H7 (cell line): ENCODE data around the gene INTS2. TPM values are rescaled to one million over a fixed set of nuclear protein-coding genes. Genes with fewer than 3 reads are reported as not detected.
A peak's percentile ranks its signal among the peaks of the same experiment; 100 is the strongest.

Experiments
- DNase-seq: peaks from one replicate; pipeline ENCODE4 v3.0.0; 2012
- H3K27me3 ChIP-seq: 2 replicates; pipeline ENCODE4 v1.6.0; 2011; ENCODE audit warnings: mild to moderate bottlenecking, low read length; ENCODE audit not compliant: control insufficient read depth, insufficient read depth
- H3K36me3 ChIP-seq: replicated peaks from 2 replicates; pipeline ENCODE4 v1.5.1; 2011; ENCODE audit warnings: low read length; ENCODE audit not compliant: control insufficient read depth, insufficient read depth
- H3K4me3 ChIP-seq: 2 replicates; pipeline ENCODE4 v1.5.1; 2011; ENCODE audit warnings: low read depth, mild to moderate bottlenecking, control low read depth, low read length, moderate library complexity; ENCODE audit not compliant: insufficient read depth
- total RNA-seq: library from RNA; depleted of rRNA; stranded (reverse); fragments of >200 nt; shearing (Covaris generic); gene quantifications from 2 replicates; pipeline ENCODE4 v1.2.3, GENCODE V29; 2014

INTS2 gene
- total RNA-seq, 1 experiment from 2014 or later = 17.2 TPM

DNA sequence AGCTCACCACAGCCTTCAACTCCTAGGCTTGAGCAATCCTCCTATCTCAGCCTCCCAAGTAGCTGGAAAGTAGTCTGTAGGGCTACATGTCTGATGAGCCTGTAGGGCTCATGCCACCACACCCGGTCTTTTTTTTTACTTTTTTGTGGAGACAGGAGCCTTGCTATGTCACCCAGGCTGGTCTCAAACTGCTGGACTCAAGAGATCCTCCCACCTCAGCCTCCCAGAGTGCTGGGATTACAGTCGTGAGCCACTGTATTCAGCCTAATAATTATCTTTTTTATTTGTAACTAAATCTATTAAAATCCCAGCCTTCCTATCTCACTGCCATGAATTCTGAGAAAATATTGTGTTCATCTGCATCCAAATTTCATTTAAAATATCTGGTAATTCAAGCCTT is 79.5 kb downstream of the INTS2 start:
- no peak for DNase-seq
- H3K27me3 ChIP-seq = no peaks in the 10 kb centered on the region
- H3K4me3 ChIP-seq = no peak overlapping the region
- peaks cover 6% of the 10 kb centered on the region for H3K36me3 ChIP-seq

DNA sequence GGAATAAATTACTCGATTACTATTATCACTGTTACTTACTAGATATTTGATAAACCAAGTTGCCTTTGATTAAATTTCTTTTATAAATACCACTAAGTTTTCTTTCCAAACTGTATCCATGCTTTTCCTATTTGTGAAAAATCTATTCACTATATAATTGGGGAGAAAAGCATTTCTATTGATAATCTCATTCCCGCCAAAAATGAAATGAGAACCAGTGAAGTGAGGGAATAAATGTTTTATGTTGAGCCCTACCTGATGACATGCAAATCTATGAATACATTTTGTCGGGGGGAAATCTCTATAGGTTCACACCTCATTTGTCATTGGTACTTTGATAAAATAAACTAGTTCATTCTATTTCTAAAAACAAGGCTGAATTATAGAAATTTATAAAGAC is 80.1 kb downstream of the INTS2 start:
- Histone ChIP-seq H3K36me3 (peaks cover 8% of the 10 kb centered on the region), H3K4me3 (no peak overlapping the region), H3K27me3 (no peaks in the 10 kb centered on the region)
- no peak for DNase-seq

DNA sequence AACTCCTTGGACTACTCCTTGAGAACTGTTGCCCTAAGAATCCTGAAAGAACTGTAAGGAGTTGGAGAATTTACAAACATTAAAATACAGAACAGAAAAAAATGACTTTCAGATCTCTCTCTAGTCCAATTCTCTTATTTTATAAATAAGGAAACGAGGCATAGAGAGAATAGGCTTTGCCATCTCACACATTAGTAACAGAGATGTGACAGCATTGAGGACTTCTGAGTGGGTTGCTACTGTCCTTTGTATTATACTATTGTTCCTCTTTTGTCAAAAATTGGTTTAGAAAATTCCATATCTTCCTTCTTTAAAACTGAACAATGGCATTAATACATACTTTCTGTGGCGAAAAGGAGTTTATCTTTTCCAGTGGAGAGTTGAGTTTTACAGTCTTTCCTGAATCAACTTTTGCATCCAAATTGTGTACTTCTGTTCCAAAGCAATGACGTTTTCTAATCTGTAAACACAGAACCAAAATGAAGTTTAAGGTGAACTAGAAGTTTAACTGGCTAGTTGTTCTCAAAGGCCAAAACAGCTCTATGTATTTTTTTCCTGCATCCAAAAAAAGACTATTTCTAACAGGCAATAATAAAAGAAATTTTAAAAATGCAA is 80.9 kb downstream of the INTS2 start:
- Histone ChIP-seq H3K36me3 (peaks cover 8% of the 10 kb centered on the region), H3K4me3 (no peak overlapping the region)

DNA sequence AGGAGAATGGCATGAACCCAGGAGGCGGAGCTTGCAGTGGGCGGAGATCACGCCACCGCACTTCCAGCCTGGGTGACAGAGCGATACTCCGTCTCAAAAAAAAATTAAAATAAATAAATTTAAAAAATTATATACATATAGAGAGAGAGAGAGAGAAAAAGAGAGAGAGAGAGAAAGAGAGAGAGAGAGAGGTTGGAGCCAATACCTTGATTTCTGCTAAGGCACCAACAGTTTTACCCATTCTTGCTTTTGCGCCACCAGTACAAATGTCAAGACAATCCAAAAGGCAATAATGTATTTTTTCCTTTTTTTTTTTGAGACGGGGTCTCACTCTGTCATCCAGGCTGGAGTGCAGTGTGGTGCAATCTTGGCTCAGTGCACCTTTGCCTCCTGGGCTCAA is 81.7 kb downstream of the INTS2 start:
- Histone ChIP-seq H3K27me3 (no peaks in the 10 kb centered on the region), H3K4me3 (no peak overlapping the region), H3K36me3 (peaks cover 8% of the 10 kb centered on the region)
- DNase-seq = no peak

More for the DNA sequence above, 80.9 kb downstream of the INTS2 start:
- DNase-seq = no peak
- no peaks in the 10 kb centered on the region for H3K27me3 ChIP-seq

DNA sequence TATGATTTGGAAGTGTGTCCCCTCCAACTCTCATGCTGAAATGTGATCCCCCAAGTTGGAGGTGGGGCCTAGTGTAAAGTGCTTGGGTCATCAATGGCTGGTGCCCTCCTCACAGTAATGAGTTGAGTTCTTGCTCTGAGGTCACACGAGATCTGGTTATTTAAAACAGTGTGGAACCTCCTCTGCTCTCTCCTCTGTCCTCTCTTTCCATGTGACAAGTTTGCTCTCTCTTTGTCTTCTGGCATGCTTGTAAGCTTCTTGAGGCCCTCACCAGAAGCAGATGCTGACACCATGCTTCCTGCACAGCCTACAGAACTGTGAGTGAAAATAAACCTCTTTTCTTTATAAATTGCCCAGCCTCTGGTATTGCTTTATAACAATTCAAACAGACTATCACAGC is 84.3 kb downstream of the INTS2 start:
- Histone ChIP-seq H3K4me3 (no peak overlapping the region), H3K36me3 (peaks cover 8% of the 10 kb centered on the region), H3K27me3 (no peaks in the 10 kb centered on the region)
- no peak for DNase-seq

DNA sequence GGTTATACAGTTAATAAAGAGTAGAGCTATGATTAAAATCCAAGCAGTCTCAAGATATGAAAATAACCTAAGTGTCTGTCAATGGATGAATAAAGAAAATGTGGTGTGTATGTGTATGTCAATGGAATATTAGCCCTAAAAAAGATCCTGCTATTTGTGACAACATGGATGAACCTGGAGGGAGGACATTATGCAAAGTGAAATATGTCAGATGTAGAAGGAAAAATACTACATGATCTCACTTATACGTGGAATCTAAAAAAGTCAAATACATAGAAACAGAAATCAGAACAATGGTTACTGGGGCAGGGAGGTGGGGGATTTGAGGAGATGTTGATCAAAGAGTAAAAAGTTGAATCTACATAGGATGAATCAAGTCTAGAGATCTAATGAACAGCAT is 84.9 kb downstream of the INTS2 start:
- H3K36me3 ChIP-seq = peaks cover 8% of the 10 kb centered on the region

DNA sequence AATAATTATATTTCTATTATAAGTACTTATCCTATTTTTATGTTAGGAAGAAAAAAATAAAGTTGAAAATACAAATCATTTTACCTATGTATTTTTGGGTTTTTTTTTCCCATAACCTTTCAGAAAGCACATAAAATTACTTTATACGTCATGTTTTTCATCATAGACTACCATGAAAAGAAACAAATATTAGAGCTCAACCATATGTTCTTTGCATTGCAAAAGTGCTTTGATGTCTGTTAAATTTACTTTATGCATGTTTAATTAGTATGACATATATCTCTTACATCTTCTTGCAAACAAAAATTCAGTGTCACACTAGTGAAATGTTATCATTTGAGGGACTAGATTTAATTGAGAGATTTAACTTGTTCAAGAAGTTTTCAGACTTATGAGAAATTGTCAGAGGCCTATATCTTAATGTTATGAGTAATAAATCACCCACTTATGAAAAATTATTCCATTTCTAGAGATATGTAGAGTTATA is 88.4 kb downstream of the INTS2 start:
- H3K4me3 ChIP-seq = no peak overlapping the region
- peaks cover 5% of the 10 kb centered on the region; the same call in 1 of the 2 replicates for H3K36me3 ChIP-seq
- no peak for DNase-seq
- no peaks in the 10 kb centered on the region for H3K27me3 ChIP-seq

More for the DNA sequence above, 84.9 kb downstream of the INTS2 start:
- Histone ChIP-seq H3K4me3 (no peak overlapping the region), H3K27me3 (no peaks in the 10 kb centered on the region)
- DNase-seq = no peak

DNA sequence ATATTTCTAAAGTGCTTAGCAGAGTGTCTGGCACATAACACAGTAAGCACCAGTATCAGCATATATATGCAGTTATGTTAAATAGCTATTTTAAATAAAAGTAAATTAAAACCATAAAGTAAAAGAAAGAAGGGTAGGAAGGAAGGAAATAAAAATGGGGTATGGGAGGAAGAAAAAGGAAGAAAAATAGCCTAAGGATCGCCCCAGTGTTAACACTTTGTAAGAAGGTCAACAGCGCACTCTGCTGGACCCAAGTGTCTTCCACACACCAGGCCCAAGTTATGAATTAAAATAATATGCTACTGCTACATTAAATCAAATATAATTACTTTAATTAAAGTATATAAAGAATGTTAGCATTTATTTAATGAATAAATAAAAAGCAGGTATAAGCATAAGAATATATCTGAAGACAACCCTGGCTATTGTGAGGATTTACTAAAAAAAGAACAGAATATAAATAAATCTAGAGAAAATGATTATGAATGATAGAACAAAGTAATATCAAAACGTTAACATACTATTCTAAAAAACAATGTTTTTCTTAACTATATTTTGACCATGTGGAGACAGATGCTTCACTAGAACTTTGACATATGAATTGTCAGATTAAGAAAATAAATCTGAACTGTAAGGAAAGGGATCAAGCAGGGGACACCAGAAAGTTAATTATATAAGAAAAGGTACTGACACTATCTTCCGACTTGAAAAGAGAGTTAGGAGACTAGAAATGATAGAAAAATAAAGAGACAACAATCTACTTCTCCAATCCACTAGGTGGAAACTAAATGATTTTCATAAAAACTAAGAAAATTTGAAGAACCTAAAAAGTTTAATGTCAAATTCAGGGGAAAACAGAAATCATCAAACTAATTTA is 90.4 kb downstream of the INTS2 start:
- Histone ChIP-seq H3K36me3 (no peaks in the 10 kb centered on the region; the same call in 1 of the 2 replicates), H3K27me3 (no peaks in the 10 kb centered on the region), H3K4me3 (no peak overlapping the region)
- peak; percentile 28 for DNase-seq

DNA sequence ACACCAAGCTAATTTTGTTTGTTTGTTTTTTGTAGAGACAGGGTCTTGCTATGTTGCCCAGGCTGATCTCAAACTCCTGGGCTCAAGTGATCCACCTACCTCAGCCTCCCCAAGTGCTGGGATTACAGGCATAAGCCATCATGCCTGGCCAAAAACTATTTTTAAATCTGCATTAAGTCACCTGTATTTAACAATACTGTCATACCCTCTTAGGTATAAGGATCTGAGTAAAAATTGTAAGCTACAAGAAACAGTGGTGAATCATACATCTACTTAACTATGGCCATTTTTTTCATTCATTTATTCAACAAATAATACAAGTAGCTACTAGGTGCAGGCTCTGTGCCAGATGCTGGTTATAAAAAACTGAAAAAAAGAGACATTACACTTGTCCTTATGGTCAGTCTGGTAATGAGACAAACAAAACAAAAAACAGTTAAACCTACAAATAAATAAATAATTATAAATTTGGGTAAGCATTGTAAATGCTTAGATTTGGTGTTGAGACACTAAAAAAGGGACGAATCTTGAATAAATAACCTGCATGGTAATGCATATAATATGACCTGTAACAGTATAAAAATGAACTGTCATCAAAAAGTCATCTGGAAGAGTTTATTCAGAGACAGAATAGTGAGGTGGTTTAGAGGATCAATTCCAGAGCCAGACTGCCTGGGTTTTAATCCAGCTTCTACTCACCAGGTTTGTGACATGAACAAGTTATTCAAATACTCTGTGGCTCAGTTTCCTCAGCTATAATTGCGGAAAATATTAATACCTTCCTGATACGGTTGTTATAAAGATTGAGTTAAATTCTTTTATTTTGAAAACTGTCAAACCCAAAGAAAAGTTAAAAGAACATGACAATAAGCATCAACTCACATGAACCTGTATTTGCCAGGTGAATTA is 91.3 kb downstream of the INTS2 start:
- Histone ChIP-seq H3K27me3 (no peaks in the 10 kb centered on the region), H3K36me3 (no peaks in the 10 kb centered on the region), H3K4me3 (no peak overlapping the region)
- no peak for DNase-seq

DNA sequence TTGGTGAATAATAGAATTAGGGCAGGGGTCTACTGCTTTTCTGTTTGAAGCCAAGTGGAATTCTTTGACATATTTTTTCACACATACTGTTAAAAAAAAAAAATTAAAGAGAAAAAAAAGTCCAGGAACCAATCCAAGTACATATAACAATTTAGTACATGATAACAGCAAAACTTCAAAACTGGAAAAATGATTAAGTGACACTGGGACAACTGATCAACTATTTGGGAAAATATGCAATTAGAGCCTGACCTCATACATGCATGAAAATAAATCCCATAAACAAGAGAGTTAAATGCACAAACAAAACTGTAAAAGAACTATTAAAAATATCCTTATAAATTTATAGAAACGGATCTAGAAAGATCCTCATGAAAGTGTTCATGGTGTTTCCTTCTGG is 92.2 kb downstream of the INTS2 start:
- no peak for DNase-seq
- H3K4me3 ChIP-seq = no peak overlapping the region
- H3K27me3 ChIP-seq = no peaks in the 10 kb centered on the region
- H3K36me3 ChIP-seq = no peaks in the 10 kb centered on the region

DNA sequence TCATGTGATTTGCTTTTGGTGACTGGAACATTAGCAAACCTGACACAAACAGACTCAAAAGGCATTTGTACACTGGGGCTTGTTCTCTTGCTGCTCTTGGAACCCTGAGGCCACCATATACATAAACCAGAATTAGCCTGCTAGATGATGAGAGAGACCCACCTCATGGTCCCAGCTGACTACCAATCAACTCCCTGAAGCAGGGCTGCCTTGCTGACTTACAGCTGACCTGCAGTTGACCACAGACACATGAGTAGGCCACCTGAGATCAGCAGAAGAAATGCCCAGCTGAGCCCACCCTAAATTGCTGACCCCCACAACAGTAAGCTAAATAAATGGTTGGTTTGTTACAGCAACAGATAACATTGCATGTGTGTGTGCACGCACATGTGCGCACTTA is 93.2 kb downstream of the INTS2 start:
- no peak overlapping the region for H3K4me3 ChIP-seq
- H3K27me3 ChIP-seq = no peaks in the 10 kb centered on the region
- H3K36me3 ChIP-seq = no peaks in the 10 kb centered on the region
- DNase-seq = no peak

DNA sequence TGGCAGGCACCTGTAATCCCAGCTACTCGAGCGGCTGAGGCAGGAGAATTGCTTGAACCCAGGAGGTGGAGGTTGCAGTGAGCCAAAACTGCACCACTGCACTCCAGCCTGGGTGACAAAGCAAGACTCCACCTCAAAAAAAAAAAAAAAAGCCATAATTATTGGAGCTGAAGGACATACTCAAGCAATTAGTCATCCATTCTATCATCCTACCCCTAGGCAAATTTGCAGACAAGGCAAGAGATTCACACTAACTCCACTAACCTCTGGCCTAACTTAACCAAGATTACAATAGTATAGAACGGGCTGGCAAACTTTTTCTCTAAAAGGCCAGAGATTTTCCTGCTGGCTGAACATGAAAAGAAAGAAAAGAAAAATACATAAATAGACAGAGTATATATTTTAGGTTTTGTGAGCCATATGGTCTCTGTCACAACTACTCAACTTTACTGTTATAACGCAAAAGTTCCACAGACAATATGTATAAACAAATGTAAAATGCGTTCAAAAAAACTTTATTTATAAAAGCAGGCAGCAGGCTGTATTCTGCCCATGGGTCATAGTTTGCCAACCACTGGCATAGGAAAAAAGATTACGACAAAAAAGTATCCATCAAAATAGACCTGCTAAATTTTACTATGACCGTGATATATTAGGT is 94.1 kb downstream of the INTS2 start:
- Histone ChIP-seq H3K27me3 (no peaks in the 10 kb centered on the region), H3K4me3 (no peak overlapping the region), H3K36me3 (no peaks in the 10 kb centered on the region; the same call in 1 of the 2 replicates)
- DNase-seq = no peak

DNA sequence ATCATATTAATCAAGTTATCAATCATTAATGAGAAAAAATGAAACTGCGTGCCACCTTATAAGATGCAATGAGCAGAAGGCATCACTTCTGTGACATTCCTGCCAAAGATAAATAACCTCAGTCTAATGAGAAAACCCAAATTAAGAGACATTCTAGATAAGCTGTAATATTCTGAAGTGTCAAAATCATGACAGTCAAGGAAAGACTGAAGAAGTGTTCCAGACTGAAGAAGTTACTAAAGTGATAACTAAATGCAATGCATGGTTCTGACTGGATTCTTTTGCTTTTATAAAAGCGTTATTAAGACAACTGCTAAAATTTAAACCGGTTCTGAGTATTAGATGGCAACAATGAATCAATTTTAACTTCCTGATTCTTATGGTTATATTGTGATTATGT is 95.3 kb downstream of the INTS2 start:
- no peak for DNase-seq
- H3K4me3 ChIP-seq = no peak overlapping the region
- H3K36me3 ChIP-seq = no peaks in the 10 kb centered on the region; the same call in 1 of the 2 replicates
- H3K27me3 ChIP-seq = no peaks in the 10 kb centered on the region

DNA sequence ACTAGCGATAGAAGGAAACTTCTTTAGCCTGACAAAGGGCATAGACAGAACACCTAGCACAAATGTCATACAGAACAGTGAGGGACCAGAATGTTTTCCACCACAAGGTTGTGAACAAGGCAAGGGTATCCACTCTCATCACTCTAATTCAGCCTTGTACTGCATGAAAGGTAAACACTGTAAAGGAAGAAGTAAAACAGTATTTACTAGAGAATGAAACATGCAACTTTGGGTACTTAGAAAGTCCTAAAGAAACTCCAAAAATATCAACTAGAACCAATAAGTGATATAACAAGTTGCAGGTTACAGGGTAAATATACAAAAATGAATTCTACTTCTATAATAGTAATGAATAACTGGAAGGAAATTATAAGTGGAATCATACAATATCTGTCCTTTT is 96.7 kb downstream of the INTS2 start:
- Histone ChIP-seq H3K4me3 (no peak overlapping the region), H3K27me3 (no peaks in the 10 kb centered on the region), H3K36me3 (no peaks in the 10 kb centered on the region; the same call in 1 of the 2 replicates)
- no peak for DNase-seq
